22Rv1 (cell line): Measurements from ENCODE around the gene KIAA1549.
"Not testable (repeated sequence)": the region's sequence is repeated elsewhere in the genome, so short reads cannot be mapped to it uniquely, and the experiment has no call there.

ENCODE experiments used
- ZFX ChIP-seq: fragments of 450-650 bp; IDR thresholded peaks from 2 replicates; pipeline ENCODE4 v1.6.1; 2017; ENCODE audit warnings: antibody characterized with exemption, borderline replicate concordance
- TF ChIP-seq, protein P1 (sequence below): fragments of 450-650 bp; IDR thresholded peaks from 2 replicates; pipeline ENCODE4 v1.5.1; 2017; ENCODE audit warnings: mild to moderate bottlenecking

DNA sequence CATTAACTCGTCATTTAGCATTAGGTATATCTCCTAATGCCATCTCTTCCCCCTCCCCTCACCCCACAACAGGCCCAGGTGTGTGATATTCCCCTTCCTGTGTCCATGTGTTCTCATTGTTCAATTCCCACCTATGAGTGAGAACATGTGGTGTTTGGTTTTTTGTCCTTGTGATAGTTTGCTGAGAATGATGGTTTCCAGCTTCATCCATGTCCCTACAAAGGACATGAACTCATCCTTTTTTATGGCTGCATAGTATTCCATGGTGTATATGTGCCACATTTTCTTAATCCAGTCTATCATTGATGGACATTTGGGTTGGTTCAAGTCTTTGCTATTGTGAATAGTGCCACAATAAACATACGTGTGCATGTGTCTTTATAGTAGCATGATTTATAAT is 169.9 kb downstream of the KIAA1549 start:
- TF ChIP-seq, protein P1, sequence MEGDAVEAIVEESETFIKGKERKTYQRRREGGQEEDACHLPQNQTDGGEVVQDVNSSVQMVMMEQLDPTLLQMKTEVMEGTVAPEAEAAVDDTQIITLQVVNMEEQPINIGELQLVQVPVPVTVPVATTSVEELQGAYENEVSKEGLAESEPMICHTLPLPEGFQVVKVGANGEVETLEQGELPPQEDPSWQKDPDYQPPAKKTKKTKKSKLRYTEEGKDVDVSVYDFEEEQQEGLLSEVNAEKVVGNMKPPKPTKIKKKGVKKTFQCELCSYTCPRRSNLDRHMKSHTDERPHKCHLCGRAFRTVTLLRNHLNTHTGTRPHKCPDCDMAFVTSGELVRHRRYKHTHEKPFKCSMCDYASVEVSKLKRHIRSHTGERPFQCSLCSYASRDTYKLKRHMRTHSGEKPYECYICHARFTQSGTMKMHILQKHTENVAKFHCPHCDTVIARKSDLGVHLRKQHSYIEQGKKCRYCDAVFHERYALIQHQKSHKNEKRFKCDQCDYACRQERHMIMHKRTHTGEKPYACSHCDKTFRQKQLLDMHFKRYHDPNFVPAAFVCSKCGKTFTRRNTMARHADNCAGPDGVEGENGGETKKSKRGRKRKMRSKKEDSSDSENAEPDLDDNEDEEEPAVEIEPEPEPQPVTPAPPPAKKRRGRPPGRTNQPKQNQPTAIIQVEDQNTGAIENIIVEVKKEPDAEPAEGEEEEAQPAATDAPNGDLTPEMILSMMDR = not testable (repeated sequence)
- not testable (repeated sequence) for TF ChIP-seq ZFX
